Stimulated activated naive B cell treated with anti-CD40 and anti-IgM and Interleukin-4, amounts not matched to agents 10 μg/mL and 1 μg/mL and 100 μg/mL, for 72 hours (primary cell): Measurements from ENCODE around the gene PKN2.
"Not testable (repeated sequence)": the region's sequence is repeated elsewhere in the genome, so short reads cannot be mapped to it uniquely, and the experiment has no call there.

Experiments used
- ATAC-seq, 2 donors: fragments of 150-1000 bp; cut with Tn5 transposase; replicated peaks; 2 replicates each; pipeline ENCODE4 v1.10.0; 2021; ENCODE audit warnings: moderate library complexity in 1 of 2
- DNase-seq: peaks from one replicate; pipeline ENCODE4 v3.0.0; 2021
- H3K27ac Mint-ChIP-seq: one replicate; pipeline ENCODE4 v1.8.0; 2022; ENCODE audit warnings: mild to moderate bottlenecking, mixed read lengths
- H3K27me3 Mint-ChIP-seq, 2 donors: one replicate each; pipeline ENCODE4 v1.8.0; 2022; ENCODE audit warnings: mixed read lengths in 2 of 2
- H3K36me3 Mint-ChIP-seq, 2 donors: one replicate each; pipeline ENCODE4 v1.8.0; 2022; ENCODE audit warnings: mixed read lengths in 2 of 2, mild to moderate bottlenecking in 1 of 2
- H3K4me1 Mint-ChIP-seq, 2 donors: one replicate each; pipeline ENCODE4 v1.8.0; 2022; ENCODE audit warnings: mixed read lengths in 2 of 2, mild to moderate bottlenecking in 1 of 2
- H3K4me3 Mint-ChIP-seq, 2 donors: one replicate each; pipeline ENCODE4 v1.8.0; 2022; ENCODE audit warnings: mild to moderate bottlenecking in 2 of 2, mixed read lengths in 2 of 2, moderate library complexity in 1 of 2
- H3K9me3 Mint-ChIP-seq, 2 donors: one replicate each; pipeline ENCODE4 v1.8.0; 2022; ENCODE audit warnings: mixed read lengths in 2 of 2, mild to moderate bottlenecking in 1 of 2

PKN2 gene

DNA sequence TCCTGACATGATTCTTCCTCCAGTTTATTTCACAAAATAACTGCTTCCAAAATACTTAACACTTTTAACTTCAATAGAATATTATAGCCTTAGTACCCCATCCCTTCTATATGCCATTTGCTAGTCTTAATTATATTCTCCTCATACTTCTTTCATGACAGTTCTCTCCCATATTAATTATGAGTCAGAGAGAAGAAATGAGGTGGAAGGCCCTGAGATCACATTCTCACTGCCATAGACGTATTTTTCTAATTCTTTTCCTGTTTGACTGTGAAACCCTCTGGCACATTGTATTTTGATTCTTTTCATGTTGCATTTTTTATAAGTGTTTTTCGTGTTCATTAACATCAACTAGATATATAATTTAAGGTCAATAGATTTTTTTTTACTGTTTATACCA is 118.9 kb downstream of the PKN2 start:
- DNase-seq: no peak

DNA sequence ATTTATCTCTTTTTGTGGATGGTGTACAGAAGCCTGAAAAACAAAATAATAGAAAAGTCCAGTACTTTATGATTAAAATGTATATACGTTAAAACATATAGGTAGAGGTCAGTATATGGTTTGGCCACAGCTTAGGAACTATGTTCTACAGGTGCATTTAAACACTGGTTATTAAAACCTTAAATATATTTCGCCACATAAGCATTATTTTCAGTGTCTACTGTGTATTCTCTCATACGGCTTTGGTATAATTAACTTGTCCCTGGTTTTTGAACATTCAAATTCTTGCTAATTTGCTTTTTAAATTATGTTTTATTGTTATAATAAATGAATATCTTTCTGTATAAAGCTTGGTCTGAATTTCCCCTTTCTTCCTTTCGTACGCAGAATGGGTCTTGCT is 119.4 kb downstream of the PKN2 start:
- Mint-ChIP-seq H3K4me3 (no peak overlapping the region), H3K27me3 (no peaks in the 10 kb centered on the region), H3K4me1 (peaks cover 3 to 6% of the 10 kb centered on the region in 2 donors), H3K9me3 (peaks cover 8 to 10% of the 10 kb centered on the region in 2 donors), H3K27ac (no peak overlapping the region), H3K36me3 (peaks cover 42 to 50% of the 10 kb centered on the region in 2 donors)
- ATAC-seq (no peak), DNase-seq (no peak)

More for the DNA sequence above, 118.9 kb downstream of the PKN2 start:
- H3K27ac Mint-ChIP-seq: peak overlapping the region; percentile 75
- H3K27me3 Mint-ChIP-seq: no peaks in the 10 kb centered on the region
- H3K36me3 Mint-ChIP-seq: peaks cover 45 to 52% of the 10 kb centered on the region in 2 donors
- H3K9me3 Mint-ChIP-seq: peaks cover 8 to 10% of the 10 kb centered on the region in 2 donors
- no peak overlapping the region for H3K4me3 Mint-ChIP-seq
- peaks cover 3 to 6% of the 10 kb centered on the region in 2 donors for H3K4me1 Mint-ChIP-seq
- ATAC-seq: no peak

DNA sequence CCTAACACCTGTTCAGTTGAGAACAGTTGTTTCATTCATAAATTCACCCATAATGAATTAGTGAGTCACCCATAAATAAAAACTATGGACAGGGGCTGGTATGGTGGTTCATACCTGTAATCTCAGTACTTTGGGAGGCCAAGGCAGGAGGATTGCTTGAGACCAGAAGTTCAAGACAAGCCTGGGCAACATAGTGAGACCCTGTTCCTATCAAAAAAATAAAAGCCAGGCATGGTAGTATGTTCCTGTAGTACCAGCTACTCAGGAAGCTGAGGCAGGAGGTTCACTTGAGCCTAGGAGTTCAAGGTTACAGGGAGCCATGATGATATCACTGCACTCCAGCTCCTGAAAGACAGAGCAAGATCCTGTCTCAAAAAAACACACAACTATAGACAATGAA is 128.3 kb downstream of the PKN2 start:
- Mint-ChIP-seq H3K9me3 (no peaks in the 10 kb centered on the region), H3K27ac (no peak overlapping the region), H3K36me3 (peaks cover 21 to 24% of the 10 kb centered on the region in 2 donors), H3K4me3 (no peak overlapping the region), H3K4me1 (no peaks in the 10 kb centered on the region), H3K27me3 (no peaks in the 10 kb centered on the region)
- DNase-seq (no peak), ATAC-seq (no peak)

DNA sequence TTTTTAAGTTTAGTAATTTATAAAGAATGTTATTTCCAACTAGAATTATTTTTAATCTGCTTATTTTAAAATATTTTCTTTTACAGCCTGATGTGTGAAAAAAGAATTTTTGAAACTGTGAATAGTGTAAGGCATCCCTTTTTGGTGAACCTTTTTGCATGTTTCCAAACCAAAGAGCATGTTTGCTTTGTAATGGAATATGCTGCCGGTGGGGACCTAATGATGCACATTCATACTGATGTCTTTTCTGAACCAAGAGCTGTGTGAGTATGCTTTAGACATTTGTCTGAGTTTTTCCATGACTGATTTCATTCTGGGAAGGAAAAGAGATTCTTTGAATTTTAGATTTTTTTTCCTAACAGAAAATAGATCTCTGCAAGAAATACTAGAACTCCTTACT is 129.4 kb downstream of the PKN2 start:
- H3K36me3 Mint-ChIP-seq: peaks cover 32 to 35% of the 10 kb centered on the region in 2 donors
- DNase-seq (no peak), ATAC-seq (no peak)
- no peak overlapping the region for H3K4me3 Mint-ChIP-seq
- H3K9me3 Mint-ChIP-seq: no peaks in the 10 kb centered on the region
- no peaks in the 10 kb centered on the region for H3K4me1 Mint-ChIP-seq
- no peaks in the 10 kb centered on the region for H3K27me3 Mint-ChIP-seq
- no peak overlapping the region for H3K27ac Mint-ChIP-seq

DNA sequence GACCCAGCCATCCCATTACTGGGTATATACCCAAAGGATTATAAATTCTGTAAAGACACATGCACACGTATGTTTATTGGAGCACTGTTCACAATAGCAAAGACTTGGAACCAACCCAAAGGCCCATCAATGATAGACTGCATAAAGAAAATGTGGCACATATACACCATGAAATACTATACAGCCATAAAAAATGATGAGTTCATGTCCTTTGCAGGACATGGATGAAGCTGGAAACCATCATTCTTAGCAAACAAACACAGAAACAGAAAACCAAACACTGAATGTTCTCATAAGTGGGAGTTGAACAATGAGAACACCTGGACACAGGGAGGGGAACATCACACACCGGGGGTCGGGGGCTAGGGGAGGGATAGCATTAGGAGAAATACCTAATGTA is 135.6 kb downstream of the PKN2 start:
- H3K36me3 Mint-ChIP-seq: peaks cover 37 to 38% of the 10 kb centered on the region in 2 donors
- H3K27me3 Mint-ChIP-seq, H3K27ac Mint-ChIP-seq, H3K9me3 Mint-ChIP-seq, DNase-seq, H3K4me1 Mint-ChIP-seq, H3K4me3 Mint-ChIP-seq, ATAC-seq: not testable (repeated sequence)

DNA sequence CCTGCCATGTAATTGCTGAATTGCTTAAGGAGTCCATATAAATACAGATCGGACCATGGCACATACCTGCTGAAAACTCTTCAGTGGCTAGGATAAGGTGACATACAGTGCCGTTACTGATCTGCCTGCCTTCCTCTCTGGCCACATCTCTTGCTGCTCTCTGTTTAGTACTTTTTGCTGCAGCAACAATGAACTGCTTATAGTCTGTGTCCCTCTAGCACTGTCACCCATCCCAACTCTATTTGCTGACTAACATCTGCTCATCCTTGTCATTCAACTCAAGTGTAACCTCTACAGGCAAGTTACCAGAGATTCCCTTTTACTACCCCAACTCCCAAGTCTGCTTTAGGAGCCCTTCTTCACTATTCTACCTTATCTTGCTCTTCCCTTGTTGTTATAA is 141.6 kb downstream of the PKN2 start:
- no peak overlapping the region for H3K27ac Mint-ChIP-seq
- no peaks in the 10 kb centered on the region for H3K27me3 Mint-ChIP-seq
- DNase-seq (no peak), ATAC-seq (no peak)
- peaks cover 11 to 24% of the 10 kb centered on the region in 2 donors for H3K36me3 Mint-ChIP-seq
- H3K9me3 Mint-ChIP-seq: no peaks in the 10 kb centered on the region
- no peaks in the 10 kb centered on the region for H3K4me1 Mint-ChIP-seq
- H3K4me3 Mint-ChIP-seq: no peak overlapping the region

DNA sequence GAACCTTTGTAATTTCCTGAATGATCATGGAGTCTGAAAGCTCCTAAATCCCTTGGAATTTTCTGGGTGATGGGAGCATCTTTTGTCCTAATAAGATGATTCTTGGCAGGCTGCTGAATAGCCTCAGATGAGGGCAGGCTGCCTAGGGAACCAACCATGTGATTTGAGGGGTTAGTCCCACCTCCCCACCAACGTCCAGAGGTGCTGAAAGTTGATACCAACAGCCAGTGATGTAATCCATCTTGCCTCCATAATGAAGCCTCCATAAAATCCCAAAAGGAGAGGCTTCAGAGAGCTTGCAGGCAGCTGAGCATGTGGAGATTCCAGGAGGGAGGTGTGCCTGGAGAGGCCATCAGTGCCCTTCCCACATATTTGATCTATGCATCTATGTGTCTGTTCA is 163.6 kb downstream of the PKN2 start:
- Mint-ChIP-seq H3K27ac (no peak overlapping the region), H3K36me3 (peaks cover 13 to 20% of the 10 kb centered on the region in 2 donors), H3K4me3 (no peak overlapping the region), H3K9me3 (no peaks in the 10 kb centered on the region), H3K27me3 (no peaks in the 10 kb centered on the region), H3K4me1 (peaks cover 9 to 16% of the 10 kb centered on the region in 2 donors)
- DNase-seq (no peak), ATAC-seq (no peak)

DNA sequence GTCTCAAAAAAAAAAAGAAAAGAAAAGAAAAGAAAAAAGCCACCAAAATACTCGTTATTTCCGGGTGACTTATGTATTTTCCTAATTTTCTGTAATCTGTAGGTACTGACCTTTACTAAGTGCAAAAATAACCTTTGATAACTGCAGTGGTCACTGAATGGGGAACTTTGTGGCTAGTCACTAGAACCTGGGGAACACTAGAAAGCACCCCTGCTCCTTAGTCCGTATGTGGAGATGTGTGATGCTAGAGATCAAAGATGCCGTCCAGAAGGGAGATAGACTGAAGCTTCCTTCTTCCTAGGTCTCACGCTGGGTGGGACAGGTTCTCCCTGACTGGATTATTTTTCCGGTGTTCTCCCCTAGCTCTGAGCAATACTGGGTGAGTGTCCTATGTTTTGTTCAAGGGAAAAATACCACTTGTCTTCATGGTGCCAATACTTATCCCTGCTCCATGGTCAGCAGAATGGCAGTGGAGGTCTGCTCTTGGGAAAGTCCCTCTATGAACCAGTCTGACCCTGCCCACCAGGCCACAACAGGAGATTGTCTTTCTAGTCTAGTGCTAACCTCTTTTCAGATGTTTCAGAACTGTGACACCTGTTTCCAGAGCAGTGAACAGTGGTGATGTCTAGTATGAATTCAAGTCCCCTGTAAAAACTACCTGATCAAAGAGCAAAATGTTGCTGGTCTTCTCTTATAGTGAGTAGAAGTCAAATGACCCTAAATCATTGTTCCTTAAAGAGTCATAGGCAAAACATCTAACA is 167.4 kb downstream of the PKN2 start:
- H3K27ac Mint-ChIP-seq: peak overlapping the region; percentile 87
- H3K4me1 Mint-ChIP-seq: peaks cover 9 to 16% of the 10 kb centered on the region in 2 donors
- H3K4me3 Mint-ChIP-seq: no peak overlapping the region
- H3K27me3 Mint-ChIP-seq: no peaks in the 10 kb centered on the region
- H3K9me3 Mint-ChIP-seq: no peaks in the 10 kb centered on the region
- peaks cover 28 to 34% of the 10 kb centered on the region in 2 donors for H3K36me3 Mint-ChIP-seq
- DNase-seq (no peak), ATAC-seq (peak; percentile 61 to 66)

DNA sequence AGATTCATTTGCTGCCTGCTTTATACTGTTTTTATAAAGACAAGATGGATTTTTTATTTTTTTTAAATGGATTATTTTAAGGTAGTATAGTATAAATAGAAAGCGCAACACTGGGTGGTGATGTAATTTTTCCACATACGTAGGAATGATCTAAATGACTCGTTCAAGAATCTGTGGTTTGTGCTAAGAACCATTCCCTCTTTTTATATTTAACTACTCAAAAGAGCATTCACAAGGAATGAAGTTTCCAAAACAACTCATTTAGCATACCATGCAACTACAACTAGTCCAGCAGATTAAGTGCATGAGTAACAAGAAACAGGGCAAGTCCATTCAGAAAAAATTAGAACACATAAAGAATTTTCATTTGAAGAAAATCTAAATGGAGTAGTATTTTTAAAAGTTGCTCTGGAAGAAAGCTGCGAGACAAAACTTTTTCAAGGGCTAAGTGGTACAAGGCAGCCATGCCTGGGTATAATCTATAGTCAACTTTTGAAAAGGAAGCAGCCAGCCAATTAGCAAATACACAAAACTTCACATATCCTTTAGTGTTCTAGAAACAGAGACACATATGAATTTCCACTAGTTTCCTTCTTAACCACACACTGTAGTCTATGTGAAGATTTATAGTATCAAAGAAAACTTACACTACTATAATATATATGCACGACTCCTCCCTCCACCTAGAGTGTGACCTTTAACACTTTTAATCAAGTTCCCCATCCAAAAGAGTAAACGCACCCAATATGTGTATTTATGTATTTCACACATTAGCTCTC is 183.9 kb downstream of the PKN2 start:
- Mint-ChIP-seq H3K9me3 (no peaks in the 10 kb centered on the region), H3K4me1 (peaks cover 16 to 27% of the 10 kb centered on the region in 2 donors), H3K27me3 (no peaks in the 10 kb centered on the region), H3K27ac (peak overlapping the region; percentile 37), H3K36me3 (peaks cover 18 to 20% of the 10 kb centered on the region in 2 donors), H3K4me3 (no peak overlapping the region)
- DNase-seq: no peak
- peak; percentile 16 to 29 for ATAC-seq

DNA sequence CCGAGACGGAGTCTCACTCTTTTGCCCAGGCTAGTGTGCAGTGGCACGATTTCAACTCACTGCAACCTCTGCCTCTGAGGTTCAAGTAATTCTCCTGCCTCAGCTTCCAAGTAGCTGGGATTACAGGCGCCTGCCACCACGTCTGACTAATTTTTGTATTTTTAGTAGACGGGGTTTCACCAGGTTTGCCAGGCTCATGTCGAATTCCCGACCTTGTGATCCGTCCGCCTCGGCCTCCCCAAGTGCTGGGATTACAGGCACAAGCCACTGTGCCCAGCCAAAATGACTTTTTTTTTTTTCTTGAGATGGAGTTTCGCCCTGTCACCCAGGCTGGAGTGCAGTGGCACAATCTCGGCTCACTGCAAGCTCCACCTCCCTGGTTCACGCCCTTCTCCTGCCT is 185.6 kb downstream of the PKN2 start:
- not testable (repeated sequence) for H3K27me3 Mint-ChIP-seq, ATAC-seq, H3K9me3 Mint-ChIP-seq, H3K4me3 Mint-ChIP-seq, DNase-seq, H3K27ac Mint-ChIP-seq
- H3K4me1 Mint-ChIP-seq: peaks cover 20 to 36% of the 10 kb centered on the region in 2 donors
- peaks cover 13 to 15% of the 10 kb centered on the region in 2 donors for H3K36me3 Mint-ChIP-seq

DNA sequence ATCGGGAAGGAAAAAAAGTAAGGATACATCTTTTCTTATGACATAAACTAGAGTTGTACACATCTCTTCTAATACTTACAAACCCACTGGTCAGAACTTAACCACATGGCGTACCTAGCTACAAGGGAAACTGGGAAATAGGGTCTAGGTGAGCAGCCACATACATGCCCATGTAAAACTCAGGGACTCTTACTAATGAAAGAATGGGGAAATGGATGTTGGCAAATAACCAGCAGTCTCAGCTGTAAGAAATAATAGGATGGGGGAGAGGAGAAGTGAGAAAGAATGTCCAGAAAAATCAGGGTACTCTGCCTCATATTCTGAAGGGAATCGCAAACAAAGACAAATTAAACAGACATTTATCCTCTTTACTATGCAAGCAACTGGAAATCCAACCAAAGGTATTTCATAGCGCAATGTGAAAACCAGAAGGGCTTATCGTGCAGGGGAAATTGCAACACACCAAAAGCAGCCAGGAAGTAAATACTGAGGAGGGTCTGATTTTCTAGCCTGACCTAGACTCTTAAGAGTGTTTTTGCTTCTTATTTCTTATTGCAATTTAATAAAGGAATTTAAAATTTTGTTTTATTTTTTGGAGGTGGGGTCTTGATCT is 189.8 kb downstream of the PKN2 start:
- no peak for ATAC-seq
- DNase-seq: no peak
- Mint-ChIP-seq H3K27ac (no peak overlapping the region), H3K4me3 (no peak overlapping the region), H3K4me1 (peaks cover 10 to 22% of the 10 kb centered on the region in 2 donors), H3K27me3 (no peaks in the 10 kb centered on the region), H3K9me3 (no peaks in the 10 kb centered on the region), H3K36me3 (peaks cover 6 to 14% of the 10 kb centered on the region in 2 donors)

DNA sequence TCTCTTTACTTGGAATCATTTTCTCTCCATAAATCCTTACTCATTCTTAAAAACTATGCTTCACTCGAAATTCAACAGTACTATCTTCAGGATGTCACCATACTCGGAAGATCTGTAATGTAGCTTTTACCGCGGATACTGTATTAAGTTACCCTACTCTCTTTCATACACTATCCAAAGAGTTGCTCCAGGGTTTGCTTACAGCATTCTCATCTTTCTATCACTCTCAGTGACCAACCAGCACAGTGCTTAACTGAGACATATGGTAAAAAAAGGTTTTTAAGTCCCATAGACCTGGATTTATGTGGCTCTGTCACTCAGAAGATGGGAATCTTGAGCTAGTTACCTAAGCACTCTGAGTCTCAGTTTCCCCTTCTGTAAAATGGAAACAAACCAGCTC is 191.5 kb downstream of the PKN2 start:
- Mint-ChIP-seq H3K27me3 (no peaks in the 10 kb centered on the region), H3K27ac (no peak overlapping the region), H3K9me3 (no peaks in the 10 kb centered on the region), H3K4me1 (peaks cover 10 to 24% of the 10 kb centered on the region in 2 donors), H3K36me3 (peaks cover 6 to 14% of the 10 kb centered on the region in 2 donors), H3K4me3 (no peak overlapping the region)
- DNase-seq (no peak), ATAC-seq (no peak)

DNA sequence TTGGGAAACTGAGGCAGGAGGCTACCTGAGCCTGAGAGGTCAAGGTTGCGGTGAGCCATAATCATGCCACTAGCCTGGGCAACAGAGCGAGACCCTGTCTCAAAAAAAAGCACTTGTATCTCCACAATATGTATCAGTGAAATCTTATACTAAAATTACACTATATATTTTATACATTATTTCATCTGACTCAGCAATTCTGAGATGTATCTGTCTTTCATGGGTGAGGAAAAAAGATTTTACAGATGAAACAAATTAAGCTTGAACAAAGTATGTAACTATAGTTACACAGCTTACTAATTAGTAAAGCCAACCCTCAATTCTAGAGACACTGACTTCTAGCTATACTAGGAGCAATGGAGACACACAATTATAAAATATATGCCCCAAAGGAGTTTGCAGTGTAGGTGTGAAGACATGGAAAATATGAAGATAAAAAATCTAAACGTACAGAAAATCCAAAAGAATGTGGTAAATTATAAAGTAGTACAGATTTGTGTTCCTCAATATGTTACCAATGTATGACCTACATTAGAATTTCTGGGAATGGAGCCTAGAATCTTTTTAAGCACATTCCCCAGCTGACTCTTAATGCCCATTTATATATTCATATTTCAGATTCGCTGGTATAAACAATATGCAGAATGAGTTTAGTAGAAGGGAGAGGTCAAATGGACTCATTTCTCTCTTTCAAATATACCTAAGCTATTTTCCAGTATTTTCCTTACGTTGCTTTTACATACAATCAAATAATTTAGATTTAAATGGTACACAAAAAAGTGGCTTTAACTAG is 192.7 kb downstream of the PKN2 start:
- DNase-seq (no peak), ATAC-seq (no peak)
- H3K27ac Mint-ChIP-seq: no peak overlapping the region
- H3K9me3 Mint-ChIP-seq: no peaks in the 10 kb centered on the region
- H3K4me1 Mint-ChIP-seq: peaks cover 8 to 28% of the 10 kb centered on the region in 2 donors
- no peaks in the 10 kb centered on the region for H3K27me3 Mint-ChIP-seq
- peaks cover 6 to 14% of the 10 kb centered on the region in 2 donors for H3K36me3 Mint-ChIP-seq
- H3K4me3 Mint-ChIP-seq: no peak overlapping the region

DNA sequence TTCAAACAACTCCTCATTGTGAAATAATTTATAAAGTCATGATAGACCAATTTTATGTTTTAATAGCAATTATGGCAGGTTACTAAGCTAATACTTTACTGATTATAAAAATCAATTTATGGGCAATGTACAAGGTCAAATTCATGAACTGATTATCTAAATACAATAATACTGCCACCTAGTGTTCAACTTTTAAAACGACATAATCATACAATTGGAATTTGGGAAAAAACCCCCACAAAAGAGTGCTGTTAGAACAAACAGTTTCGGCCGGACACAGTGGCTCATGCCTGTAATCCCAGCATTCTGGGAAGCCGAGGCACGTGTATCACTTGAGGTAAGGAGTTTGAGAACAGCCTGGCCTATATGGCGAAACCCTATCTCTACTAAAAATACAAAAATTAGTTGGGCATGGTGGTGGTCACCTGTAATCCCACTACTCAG is 193.3 kb downstream of the PKN2 start:
- no peak overlapping the region for H3K27ac Mint-ChIP-seq
- no peak overlapping the region for H3K4me3 Mint-ChIP-seq
- peaks cover 11 to 35% of the 10 kb centered on the region in 2 donors for H3K4me1 Mint-ChIP-seq
- DNase-seq (no peak), ATAC-seq (no peak)
- H3K27me3 Mint-ChIP-seq: no peaks in the 10 kb centered on the region
- H3K36me3 Mint-ChIP-seq: peaks cover 3 to 15% of the 10 kb centered on the region in 2 donors
- H3K9me3 Mint-ChIP-seq: no peaks in the 10 kb centered on the region
